HG03066 (cell line): ENCODE data around the gene SORD.
A peak's percentile ranks its signal among the peaks of the same experiment; 100 is the strongest.

Experiments used
- ATAC-seq: cut with Tn5 transposase; IDR thresholded peaks from one replicate; pipeline ENCODE4 v1.9.1; 2021; ENCODE audit warnings: low read depth; ENCODE audit not compliant: unreplicated experiment

The SORD gene

GRCh38 chr15:45114751-45115085, 91.7 kb downstream of the SORD start:
- no peak for ATAC-seq

GRCh38 chr15:45115312-45115820, 92.4 kb downstream of the SORD start:
- no peak for ATAC-seq

- ATAC-seq, result no peak
Observed at GRCh38 chr15:45116006-45116481, 93.0 kb downstream of the SORD start.

- no peak for ATAC-seq
Observed at GRCh38 chr15:45116482-45117307, 93.7 kb downstream of the SORD start.

DNA sequence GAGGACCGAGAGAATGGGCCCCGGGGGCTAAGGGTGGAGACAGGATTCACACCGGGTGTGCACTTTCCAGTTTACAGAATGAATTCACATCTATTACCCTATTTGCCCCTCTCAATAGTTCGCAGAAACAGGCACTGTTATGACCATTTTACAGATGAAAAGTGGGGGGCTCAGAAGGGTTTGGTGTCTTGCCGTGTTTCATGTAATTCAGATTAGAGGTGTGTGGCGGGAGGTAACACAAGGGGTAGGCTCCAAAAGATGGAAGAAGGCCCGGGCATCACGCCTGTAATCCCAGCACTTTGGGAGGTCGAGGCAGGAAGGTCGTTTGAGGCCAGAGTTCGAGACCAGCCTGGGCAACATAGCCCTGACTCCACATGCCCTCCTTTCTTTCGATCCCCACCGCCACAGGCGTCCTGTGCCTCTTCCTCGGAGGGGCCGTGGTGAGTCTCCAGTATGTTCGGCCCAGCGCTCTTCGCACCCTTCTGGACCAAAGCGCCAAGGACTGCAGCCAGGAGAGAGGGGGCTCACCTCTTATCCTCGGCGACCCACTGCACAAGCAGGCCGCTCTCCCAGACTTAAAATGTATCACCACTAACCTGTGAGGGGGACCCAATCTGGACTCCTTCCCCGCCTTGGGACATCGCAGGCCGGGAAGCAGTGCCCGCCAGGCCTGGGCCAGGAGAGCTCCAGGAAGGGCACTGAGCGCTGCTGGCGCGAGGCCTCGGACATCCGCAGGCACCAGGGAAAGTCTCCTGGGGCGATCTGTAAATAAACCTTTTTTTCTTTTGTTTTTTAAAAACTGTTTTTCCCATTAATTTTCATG, 94.5 kb downstream of the SORD start:
- ATAC-seq, result no peak

- peak; percentile 92 for ATAC-seq
Observed at GRCh38 chr15:45118131-45118588, 95.2 kb downstream of the SORD start.

DNA sequence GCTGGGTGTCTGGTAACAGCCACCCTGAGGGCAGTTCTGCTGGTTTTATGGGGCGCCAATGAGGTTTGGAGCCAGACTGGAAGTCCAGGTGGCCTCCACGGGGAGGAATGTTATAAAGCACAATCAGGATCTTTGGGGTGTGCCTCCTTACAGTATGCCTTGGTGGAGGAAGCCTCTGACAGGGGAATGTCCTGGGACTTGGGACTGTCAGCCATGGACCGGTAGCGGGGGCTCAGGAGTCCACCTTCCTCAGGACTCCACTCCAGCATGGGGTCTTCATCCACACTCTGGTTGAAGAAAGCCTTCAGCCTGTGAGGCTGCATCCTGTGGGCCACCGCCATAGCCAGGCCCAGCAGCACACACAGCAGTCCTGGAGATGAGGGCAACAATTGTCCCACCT, 96.0 kb downstream of the SORD start:
- ATAC-seq, result no peak

DNA sequence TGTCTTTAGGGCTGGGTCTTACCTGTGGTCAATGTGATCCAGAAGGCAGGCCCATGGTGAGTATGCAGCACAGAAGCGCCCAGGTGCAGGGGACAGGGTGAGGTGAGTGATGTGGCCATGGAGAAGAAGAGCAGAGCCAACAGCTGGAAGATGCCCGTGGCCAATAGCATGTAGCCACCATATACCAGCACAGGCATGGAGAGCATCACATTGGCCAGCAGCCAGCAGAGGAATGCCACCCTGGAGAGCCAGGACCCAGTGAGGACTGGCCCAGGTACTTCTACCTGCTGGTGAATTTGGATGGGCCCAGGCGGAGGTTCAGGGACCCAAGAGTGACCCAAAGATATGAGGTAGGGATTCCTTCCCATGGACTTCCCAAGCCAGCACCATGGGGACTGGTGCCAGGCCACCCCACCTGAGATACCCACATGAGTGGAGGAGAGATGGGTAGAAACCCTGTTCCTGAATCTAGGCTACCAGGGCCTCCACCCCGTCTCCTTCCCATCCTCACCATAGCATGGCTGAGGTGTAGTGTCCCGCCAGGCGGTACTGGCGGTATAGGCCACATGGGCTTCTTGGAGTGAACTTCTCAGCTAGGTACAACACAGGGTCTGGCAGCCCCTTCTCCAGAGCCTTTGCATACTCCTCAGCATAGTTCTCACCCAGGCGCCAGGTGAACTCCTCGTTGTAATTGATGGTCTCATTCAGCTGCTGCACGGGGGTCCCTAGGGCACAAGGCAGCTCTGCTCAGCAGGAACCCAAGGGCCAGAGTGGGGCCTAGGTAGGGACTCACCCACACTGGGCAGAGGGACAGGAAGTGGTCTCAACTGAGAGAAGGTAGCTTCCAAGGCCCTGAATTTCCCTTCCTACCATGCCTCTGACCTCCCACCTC, 97.3 kb downstream of the SORD start:
- ATAC-seq, result no peak

- no peak for ATAC-seq
Observed at GRCh38 chr15:45121020-45121419, 98.0 kb downstream of the SORD start.

DNA sequence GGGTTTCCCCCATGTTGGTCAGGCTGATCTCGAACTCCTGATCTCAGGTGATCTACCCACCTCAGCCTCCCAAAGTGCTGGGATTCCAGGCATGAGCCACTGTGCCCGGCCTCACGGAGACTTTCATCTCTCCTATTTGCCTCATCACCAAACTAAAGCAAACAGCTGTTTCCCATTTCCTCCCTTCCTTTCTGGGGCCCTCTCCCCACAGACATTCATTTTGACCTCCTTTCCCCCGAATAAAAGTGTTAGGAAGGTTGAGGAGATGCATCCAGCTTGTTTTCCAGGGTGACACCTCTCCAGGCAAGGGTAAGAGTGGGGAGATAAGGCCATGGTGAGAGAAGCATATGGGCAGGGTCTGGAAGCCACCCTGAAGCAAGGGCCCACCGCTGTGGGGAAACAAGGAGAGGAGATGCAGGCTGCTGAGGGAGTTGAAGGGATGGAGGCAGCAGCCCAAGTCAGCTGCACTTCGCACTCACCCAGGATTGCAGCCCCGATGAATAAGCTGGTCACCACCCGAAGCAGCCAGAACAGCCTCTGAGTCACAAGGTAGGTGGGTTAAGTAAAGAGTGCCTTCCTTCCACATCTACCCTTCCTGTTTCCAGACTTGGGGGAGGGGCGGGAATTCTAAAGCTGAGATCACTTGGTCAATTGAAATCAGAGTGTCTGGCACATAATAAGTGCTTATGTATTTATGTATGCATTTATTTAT, 98.9 kb downstream of the SORD start:
- ATAC-seq, result no peak

DNA sequence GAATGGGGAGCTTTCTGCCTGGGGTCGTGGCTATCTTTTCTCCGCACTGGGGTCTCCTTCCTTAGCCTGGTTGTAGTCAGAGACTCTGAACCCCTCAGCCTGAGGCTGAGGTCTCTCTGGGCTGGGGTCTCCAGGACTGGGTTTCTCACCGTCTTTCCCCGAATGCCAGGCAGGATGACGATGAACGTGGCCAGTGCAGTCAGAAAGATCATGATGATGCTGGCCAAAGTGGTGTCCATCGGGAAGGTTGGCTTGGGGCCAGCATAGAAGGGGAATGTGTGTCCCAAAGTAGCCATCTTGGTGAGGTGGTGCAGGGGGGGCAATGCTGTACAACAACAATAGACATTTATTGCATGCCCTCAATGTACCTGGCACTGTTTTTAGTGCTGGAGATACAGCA, 99.7 kb downstream of the SORD start:
- ATAC-seq, result no peak

- ATAC-seq, result no peak
Observed at GRCh38 chr15:45123397-45123796, 100.4 kb downstream of the SORD start.

- ATAC-seq, result no peak
Observed at GRCh38 chr15:45126535-45127158, 103.7 kb downstream of the SORD start.
